K562 (cell line): Measurements from ENCODE around the gene CD22. TPM values are rescaled to one million over a fixed set of nuclear protein-coding genes. Genes with fewer than 3 reads are reported as not detected.

Experiments
- ATAC-seq: fragments of 200-7000 bp; cut with Tn5 transposase; 3 replicates; pipeline ENCODE4 v1.9.1; 2020; ENCODE audit warnings: moderate library complexity
- BruUV-seq: library from RNA; stranded (reverse); fragments of 400-500 nt; replicated peaks from 2 replicates; lab custom pipeline; 2021; lab: Mats Ljungman, UMichigan
- CTCF ChIA-PET: fragments of 300-600 bp; formaldehyde crosslinking; extraction: SDS; loops from one replicate; lab custom pipeline; 2021; ENCODE audit warnings: low intra/inter-chr PET ratio; lab: Yijun Ruan, JAX
- POLR2A ChIA-PET: fragments of 300-600, 350-650 bp; sonication (Branson Sonifier 250); formaldehyde crosslinking; extraction: SDS; loops from one replicate; lab custom pipeline; 2021; ENCODE audit warnings: antibody characterized with exemption, inconsistent platforms; lab: Yijun Ruan, JAX
- DNase-seq, 4 experiments: peaks; one replicate each; pipeline versions ENCODE4 v3.0.0 to v3.0.0-alpha.2; 2011 to 2018; ENCODE audit warnings: low spot score in 3 of 4, mixed read lengths in 3 of 4; ENCODE audit errors: extremely low read depth in 1 of 4
- FAIRE-seq: peaks from 2 replicates; lab custom pipeline; 2011; peaks lifted over from hg19 to GRCh38; lab: Jason Lieb, UNC
- H2AFZ ChIP-seq: 2 replicates; pipeline ENCODE4 v1.6.0; 2011; ENCODE audit warnings: low read depth, low read length, control low read depth, inconsistent platforms
- H3K27ac ChIP-seq: fragments of 200-600 bp; 3 replicates; pipeline ENCODE4 v1.8.0; 2011; ENCODE audit warnings: low read depth, mild to moderate bottlenecking, control low read depth, inconsistent platforms, low read length, moderate library complexity, mixed read lengths; ENCODE audit errors: extremely low read depth
- H3K27me3 ChIP-seq, 2 experiments: fragments of 300-600 bp in 1 of 2; 2 replicates in 1 of 2; 3 replicates in 1 of 2; pipeline versions ENCODE4 v1.6.0 to v1.8.0; 2011; ENCODE audit warnings: inconsistent platforms in 2 of 2, low read length in 2 of 2, mild to moderate bottlenecking in 1 of 2, mixed read lengths in 1 of 2, moderate library complexity in 1 of 2; ENCODE audit not compliant: control insufficient read depth in 2 of 2, insufficient read depth in 2 of 2
- H3K36me3 ChIP-seq: fragments of 300-600 bp; 3 replicates; pipeline ENCODE4 v1.8.0; 2011; ENCODE audit warnings: mild to moderate bottlenecking, low read length, inconsistent platforms; ENCODE audit not compliant: control insufficient read depth, insufficient read depth
- H3K4me1 ChIP-seq, 2 experiments: fragments of 200-600 bp in 1 of 2; replicated peaks in 1 of 2; 2 replicates in 1 of 2; 3 replicates in 1 of 2; pipeline versions ENCODE4 v1.5.1 to v1.8.0; 2011; ENCODE audit warnings: inconsistent platforms in 2 of 2, low read length in 2 of 2, mild to moderate bottlenecking in 1 of 2, mixed read lengths in 1 of 2, moderate library complexity in 1 of 2; ENCODE audit not compliant: control insufficient read depth in 2 of 2, insufficient read depth in 2 of 2
- H3K4me2 ChIP-seq: 2 replicates; pipeline ENCODE4 v1.6.1; 2011; ENCODE audit warnings: low read length, control low read depth, inconsistent platforms, mixed read lengths; ENCODE audit not compliant: insufficient read depth
- H3K4me3 ChIP-seq: fragments of 200-600 bp; sonication (generic), shearing (Covaris generic); 2 replicates; pipeline ENCODE4 v1.5.1; 2016; ENCODE audit warnings: control low read depth, inconsistent platforms
- H3K79me2 ChIP-seq: fragments of 200-600 bp; 3 replicates; pipeline ENCODE4 v1.8.0; 2011; ENCODE audit warnings: low read length, inconsistent platforms; ENCODE audit not compliant: control insufficient read depth, insufficient read depth
- H3K9ac ChIP-seq, 2 experiments: 2 replicates each; pipeline versions ENCODE4 v1.6.0 to v1.6.1; 2011; ENCODE audit warnings: low read depth in 2 of 2, low read length in 2 of 2, control low read depth in 1 of 2, inconsistent platforms in 1 of 2, mild to moderate bottlenecking in 1 of 2, mixed read lengths in 1 of 2; ENCODE audit not compliant: insufficient read depth in 1 of 2
- H3K9me1 ChIP-seq: one replicate; pipeline ENCODE4 v1.6.0; 2011; ENCODE audit warnings: inconsistent platforms, mild to moderate bottlenecking, low read length, moderate library complexity; ENCODE audit not compliant: control insufficient read depth, insufficient read depth
- H3K9me3 ChIP-seq: replicated peaks from 2 replicates; pipeline ENCODE4 v1.5.1; 2011; ENCODE audit warnings: low read depth, low read length, inconsistent platforms; ENCODE audit not compliant: control insufficient read depth, insufficient read depth
- H4K20me1 ChIP-seq: replicated peaks from 2 replicates; pipeline ENCODE4 v1.6.1; 2011; ENCODE audit warnings: low read length, inconsistent platforms, mixed read lengths; ENCODE audit not compliant: control insufficient read depth, insufficient read depth
- CEBPG ChIP-seq, 3 experiments: fragments of 200-800 bp in 1 of 3; sonication (Bioruptor generic) in 1 of 3; sonication (generic) in 1 of 3; formaldehyde crosslinking in 1 of 3; IDR thresholded peaks in 2 of 3; conservative IDR thresholded peaks in 1 of 3; 2 replicates each; pipeline versions ENCODE4 v1.6.1 to v1.8.0; 2016 to 2022; ENCODE audit warnings: missing compliant biosample characterization in 2 of 3, missing genetic modification characterization in 2 of 3, mild to moderate bottlenecking in 1 of 3, missing genetic modification reagents in 1 of 3
- E4F1 ChIP-seq: fragments of 250-450 bp; sonication (Bioruptor Pico); IDR thresholded peaks from 2 replicates; pipeline ENCODE4 v1.5.0; 2021; ENCODE audit warnings: mild to moderate bottlenecking, borderline replicate concordance
- ELF2 ChIP-seq: fragments of 250-450 bp; sonication (Bioruptor Pico); IDR thresholded peaks from 2 replicates; pipeline ENCODE4 v1.5.0; 2021; ENCODE audit warnings: mild to moderate bottlenecking
- FOXJ2 ChIP-seq: fragments of 200-800 bp; sonication (Bioruptor generic); IDR thresholded peaks from 2 replicates; pipeline ENCODE4 v1.6.1; 2016; ENCODE audit warnings: missing genetic modification characterization, missing compliant biosample characterization
- HDAC1 ChIP-seq, 2 experiments: fragments of 450-650 bp; IDR thresholded peaks; 2 replicates each; pipeline ENCODE4 v1.6.1; 2016 to 2017; ENCODE audit warnings: inconsistent platforms in 1 of 2, mild to moderate bottlenecking in 1 of 2, moderate library complexity in 1 of 2
- KAT8 ChIP-seq: fragments of 450-650 bp; IDR thresholded peaks from 2 replicates; pipeline ENCODE4 v1.6.1; 2016; ENCODE audit warnings: low read depth, mild to moderate bottlenecking
- MEF2D ChIP-seq: conservative IDR thresholded peaks from 2 replicates; pipeline ENCODE4 v1.6.1; 2016; ENCODE audit warnings: low read depth, missing genetic modification characterization, missing compliant biosample characterization
- MITF ChIP-seq: IDR thresholded peaks from 2 replicates; pipeline ENCODE4 v1.6.1; 2014; ENCODE audit warnings: antibody characterized with exemption
- PATZ1 ChIP-seq: fragments of 250-450 bp; sonication (Bioruptor Pico); IDR thresholded peaks from 2 replicates; pipeline ENCODE4 v1.5.0; 2020; ENCODE audit warnings: mild to moderate bottlenecking, borderline replicate concordance
- PCBP1 ChIP-seq: fragments of 200-400 bp; formaldehyde crosslinking; IDR thresholded peaks from 2 replicates; pipeline ENCODE4 v1.6.1; 2018; ENCODE audit warnings: mild to moderate bottlenecking, low read depth, low read length; ENCODE audit not compliant: poor library complexity, severe bottlenecking
- SPI1 ChIP-seq: IDR thresholded peaks from 2 replicates; pipeline ENCODE4 v1.6.1; 2011; ENCODE audit warnings: low read depth, low read length, control low read depth, borderline replicate concordance
- TCF3 ChIP-seq: sonication (generic); formaldehyde crosslinking; IDR thresholded peaks from 2 replicates; pipeline ENCODE4 v1.4.0; 2020; ENCODE audit warnings: mild to moderate bottlenecking, missing genetic modification reagents
- TSC22D4 ChIP-seq: fragments of 450-650 bp; IDR thresholded peaks from 2 replicates; pipeline ENCODE4 v1.6.1; 2016; ENCODE audit warnings: missing genetic modification characterization, missing biosample characterization, control low read depth
- ZBTB8A ChIP-seq: fragments of 450-650 bp; IDR thresholded peaks from 2 replicates; pipeline ENCODE4 v1.6.1; 2018; ENCODE audit warnings: mild to moderate bottlenecking, moderate library complexity; ENCODE audit not compliant: partially characterized antibody
- ZNF124 ChIP-seq: sonication (generic); formaldehyde crosslinking; IDR thresholded peaks from 2 replicates; pipeline ENCODE4 v1.8.1; 2022; ENCODE audit warnings: missing genetic modification reagents
- ZNF134 ChIP-seq: fragments of 250-450 bp; sonication (Bioruptor Pico); conservative IDR thresholded peaks from 2 replicates; pipeline ENCODE4 v1.4.0; 2020
- ZNF445 ChIP-seq: fragments of 250-450 bp; sonication (Bioruptor Pico); IDR thresholded peaks from 2 replicates; pipeline ENCODE4 v1.4.0; 2020; ENCODE audit warnings: low read depth, mild to moderate bottlenecking, moderate library complexity
- in situ Hi-C: fragments of 300-500 bp; cut with MboI; formaldehyde crosslinking; loops from 4 replicates; pipeline ENCODE4 v1.15.0; 2018; ENCODE audit warnings: inconsistent platforms, mixed read lengths
- intact Hi-C: fragments of 100-400 bp; cut with micrococcal nuclease; formaldehyde crosslinking; loops from 2 replicates; pipeline ENCODE4 v1.14.2; 2022
- polyA plus RNA-seq, 8 experiments: library from polyadenylated mRNA; depleted of rRNA in 4 of 8; stranded (reverse) in 5 of 8; unstranded in 3 of 8; fragments of >200 nt; fragmentation: Nextera tagmentation in 2 of 8; fragmentation: Illumina TruSeq in 1 of 8; extraction: Ambion mirVana in 2 of 8; extraction: Trizol in 1 of 8; gene quantifications; 2 replicates each; pipeline versions ENCODE4 v1.2.1 to v1.2.3, GENCODE V29; 2011 to 2014; ENCODE audit warnings: inconsistent platforms in 1 of 8, missing spikeins in 1 of 8
- total RNA-seq, 7 experiments: library from RNA; depleted of rRNA in 6 of 7; stranded (reverse); fragments of >200 nt in 6 of 7; fragmentation: Illumina TruSeq in 2 of 7; extraction: Trizol in 2 of 7; gene quantifications; 2 replicates each; pipeline versions ENCODE4 v1.2.1 to v1.2.3, GENCODE V29; 2011 to 2021; ENCODE audit warnings: low replicate concordance in 1 of 7

Gene CD22
- total and polyA plus RNA-seq, 9 of the 15 experiments (the other 6 are each of a cell fraction or from before 2014, with no cell fraction given), result 0.29 to 5.0 (median 3.5) TPM

- TF ChIP-seq ZNF124 (no peak), ELF2 (no peak), MITF (no peak), ZBTB8A (no peak), PATZ1 (CRISPR knock-in tag) (no peak)
- TF ChIP-seq, all 486 proteins: peak for 0
Measured at GRCh38 chr19:35368378-35368777, 39.4 kb downstream of the CD22 start (continued).

- Histone ChIP-seq H3K9me3 (no peaks in the 10 kb centered on the region), H3K79me2 (no peaks in the 10 kb centered on the region), H4K20me1 (no peaks in the 10 kb centered on the region), H3K4me2 (no peak overlapping the region), H3K4me1 (peaks cover 0 to 4% of the 10 kb centered on the region in 2 experiments; a peak in 1 of 5 replicates), H3K27me3 (peaks cover 13 to 16% of the 10 kb centered on the region in 2 experiments), H3K27ac (no peak overlapping the region), H3K4me3 (no peak overlapping the region), H2AFZ (no peak overlapping the region), H3K9ac (no peak overlapping the region), H3K9me1 (no peaks in the 10 kb centered on the region), H3K36me3 (no peaks in the 10 kb centered on the region)
- BruUV-seq, result no TSS peak
- POLR2A ChIA-PET, result no interaction called here
- intact Hi-C loops, result no loop called here
- DNase-seq (no peak), FAIRE-seq (no peak), ATAC-seq (no peak)
- in situ Hi-C loops, result no loop called here
- CTCF ChIA-PET, result no interaction called here
- TF ChIP-seq ZBTB8A (no peak), ZNF445 (CRISPR knock-in tag) (no peak), CEBPG (CRISPR knock-in tag; IDR thresholded peaks at IDR 0.05) (no peak), CEBPG (tag; conservative IDR thresholded peaks at IDR 0.05 in 1 of 2, IDR thresholded peaks at IDR 0.05 in 1 of 2) (no peak), SPI1 (peak; percentile 49; the same call in 1 of the 2 replicates), MEF2D (no peak), KAT8 (no peak), TSC22D4 (tag) (no peak), TCF3 (CRISPR knock-in tag) (0 out of 2 replicates have a peak, but pooled peaks have one; percentile 5), E4F1 (CRISPR knock-in tag) (no peak), ZNF134 (CRISPR knock-in tag) (no peak), PCBP1 (no peak), FOXJ2 (tag) (no peak), HDAC1 (IDR thresholded peaks at IDR 0.05) (peak in 1 of 2 experiments; percentile 39; a peak in 1 of 4 replicates)
Measured at GRCh38 chr19:35369522-35369921, 40.5 kb downstream of the CD22 start.
